ENCODE data around the gene SLC25A53. TPM values are rescaled to one million over a fixed set of nuclear protein-coding genes. Genes with fewer than 3 reads are reported as not detected.

The SLC25A53 gene
- total RNA-seq, 1 donor = 7.6 TPM

GRCh38 chrX:104193485-104193884, 36.7 kb upstream of the SLC25A53 start:
- Histone ChIP-seq H3K27ac (ENCODE audit: low read depth, low read length) (no peak overlapping the region), H3K36me3 (ENCODE audit: insufficient read depth, low read length) (peaks cover 15% of the 10 kb centered on the region), H3K4me1 (ENCODE audit: insufficient read depth, low read length) (no peaks in the 10 kb centered on the region), H4K20me1 (ENCODE audit: insufficient read depth, low read length) (no peaks in the 10 kb centered on the region), H2AFZ (ENCODE audit: low read length) (no peak overlapping the region), H3K9me3 (ENCODE audit: low read depth, low read length) (no peaks in the 10 kb centered on the region), H3K27me3 (ENCODE audit: insufficient read depth, low read length) (no peaks in the 10 kb centered on the region), H3K4me2 (ENCODE audit: insufficient read depth, low read length) (no peak overlapping the region), H3K79me2 (ENCODE audit: insufficient read depth, low read length) (no peaks in the 10 kb centered on the region), H3K4me3 (ENCODE audit: insufficient read depth, low read length) (no peak overlapping the region)
- TF ChIP-seq CTCF (IDR thresholded peaks at IDR 0.05; ENCODE audit: extremely low read depth, low read depth, low read length) = no peak
- no peak for DNase-seq (ENCODE audit: insufficient read length, low spot score, missing footprints)

GRCh38 chrX:104189837-104190236, 33.0 kb upstream of the SLC25A53 start:
- DNase-seq (ENCODE audit: insufficient read length, low spot score, missing footprints) = peak; percentile 31
- H4K20me1 ChIP-seq (ENCODE audit: insufficient read depth, low read length) = peaks cover 3% of the 10 kb centered on the region
- TF ChIP-seq CTCF (IDR thresholded peaks at IDR 0.05; ENCODE audit: extremely low read depth, low read depth, low read length) = no peak

GRCh38 chrX:104187931-104188330, 31.1 kb upstream of the SLC25A53 start:
- Histone ChIP-seq H3K4me3 (ENCODE audit: insufficient read depth, low read length) (no peak overlapping the region), H3K4me1 (ENCODE audit: insufficient read depth, low read length) (no peaks in the 10 kb centered on the region), H3K27ac (ENCODE audit: low read depth, low read length) (no peak overlapping the region), H3K9me3 (ENCODE audit: low read depth, low read length) (no peaks in the 10 kb centered on the region), H4K20me1 (ENCODE audit: insufficient read depth, low read length) (peaks cover 3% of the 10 kb centered on the region), H3K36me3 (ENCODE audit: insufficient read depth, low read length) (peaks cover 16% of the 10 kb centered on the region), H3K4me2 (ENCODE audit: insufficient read depth, low read length) (no peak overlapping the region), H3K79me2 (ENCODE audit: insufficient read depth, low read length) (peaks cover 4% of the 10 kb centered on the region), H3K27me3 (ENCODE audit: insufficient read depth, low read length) (peaks cover 3% of the 10 kb centered on the region), H2AFZ (ENCODE audit: low read length) (no peak overlapping the region)
- TF ChIP-seq CTCF (IDR thresholded peaks at IDR 0.05; ENCODE audit: extremely low read depth, low read depth, low read length) = no peak
- DNase-seq (ENCODE audit: insufficient read length, low spot score, missing footprints) = no peak

More at GRCh38 chrX:104189837-104190236, 33.0 kb upstream of the SLC25A53 start:
- Histone ChIP-seq H3K9me3 (ENCODE audit: low read depth, low read length) (no peaks in the 10 kb centered on the region), H3K4me2 (ENCODE audit: insufficient read depth, low read length) (no peak overlapping the region), H3K27ac (ENCODE audit: low read depth, low read length) (no peak overlapping the region), H2AFZ (ENCODE audit: low read length) (no peak overlapping the region), H3K4me3 (ENCODE audit: insufficient read depth, low read length) (no peak overlapping the region), H3K27me3 (ENCODE audit: insufficient read depth, low read length) (peaks cover 3% of the 10 kb centered on the region), H3K79me2 (ENCODE audit: insufficient read depth, low read length) (no peaks in the 10 kb centered on the region), H3K36me3 (ENCODE audit: insufficient read depth, low read length) (peaks cover 16% of the 10 kb centered on the region), H3K4me1 (ENCODE audit: insufficient read depth, low read length) (no peaks in the 10 kb centered on the region)

GRCh38 chrX:104183685-104184084, 26.9 kb upstream of the SLC25A53 start:
- no peaks in the 10 kb centered on the region for H3K4me1 ChIP-seq (ENCODE audit: insufficient read depth, low read length)
- H3K4me3 ChIP-seq (ENCODE audit: insufficient read depth, low read length) = no peak overlapping the region
- H3K27ac ChIP-seq (ENCODE audit: low read depth, low read length) = no peak overlapping the region
- peaks cover 3% of the 10 kb centered on the region for H3K27me3 ChIP-seq (ENCODE audit: insufficient read depth, low read length)
- peaks cover 37% of the 10 kb centered on the region for H3K79me2 ChIP-seq (ENCODE audit: insufficient read depth, low read length)
- H2AFZ ChIP-seq (ENCODE audit: low read length) = no peak overlapping the region
- no peak for DNase-seq (ENCODE audit: insufficient read length, low spot score, missing footprints)
- H3K36me3 ChIP-seq (ENCODE audit: insufficient read depth, low read length) = peaks cover 5% of the 10 kb centered on the region
- TF ChIP-seq CTCF (IDR thresholded peaks at IDR 0.05; ENCODE audit: extremely low read depth, low read depth, low read length) = no peak
- peaks cover 3% of the 10 kb centered on the region for H4K20me1 ChIP-seq (ENCODE audit: insufficient read depth, low read length)
- no peaks in the 10 kb centered on the region for H3K9me3 ChIP-seq (ENCODE audit: low read depth, low read length)
- no peak overlapping the region for H3K4me2 ChIP-seq (ENCODE audit: insufficient read depth, low read length)
